Dedifferentiated amniotic fluid mesenchymal stem cell (primary cell): ENCODE results near the gene USHBP1.
"Not testable (repeated sequence)": the region's sequence is repeated elsewhere in the genome, so short reads cannot be mapped to it uniquely, and the experiment has no call there.

Experiments
- DNase-seq: peaks from one replicate; pipeline ENCODE4 v3.0.0-alpha.2; 2016; ENCODE audit errors: extremely low spot score

USHBP1 gene

GRCh38 chr19:17296273-17296672 lies 31.7 kb upstream of the USHBP1 start:
- DNase-seq = no peak

GRCh38 chr19:17295551-17295950 lies 31.0 kb upstream of the USHBP1 start:
- not testable (repeated sequence) for DNase-seq

- DNase-seq = no peak
Observed at GRCh38 chr19:17294051-17294891, 29.7 kb upstream of the USHBP1 start.

GRCh38 chr19:17293605-17294004 lies 29.1 kb upstream of the USHBP1 start:
- DNase-seq = no peak

- DNase-seq = peak; percentile 80
Observed at GRCh38 chr19:17292301-17293074, 27.9 kb upstream of the USHBP1 start.

- DNase-seq = no peak
Observed at GRCh38 chr19:17289489-17289888, 24.9 kb upstream of the USHBP1 start.

- no peak for DNase-seq
Observed at GRCh38 chr19:17286752-17287151, 22.2 kb upstream of the USHBP1 start.

GRCh38 chr19:17286263-17286662 lies 21.7 kb upstream of the USHBP1 start:
- no peak for DNase-seq

GRCh38 chr19:17285415-17286135 lies 21.0 kb upstream of the USHBP1 start:
- DNase-seq = no peak

GRCh38 chr19:17283504-17283996 lies 19.0 kb upstream of the USHBP1 start:
- no peak for DNase-seq

- peak; percentile 54 for DNase-seq
Observed at GRCh38 chr19:17282488-17283125, 18.1 kb upstream of the USHBP1 start.

- no peak for DNase-seq
Observed at GRCh38 chr19:17281391-17282304, 17.1 kb upstream of the USHBP1 start, which contains the start of gene ANKLE1. ANKLE1 (plus strand) TSS chr19:17281901; CDS start chr19:17281921, 20 bp downstream.

GRCh38 chr19:17279436-17279835 lies 14.9 kb upstream of the USHBP1 start:
- no peak for DNase-seq

- no peak for DNase-seq
Observed at GRCh38 chr19:17275441-17276175, 11.1 kb upstream of the USHBP1 start.

- not testable (repeated sequence) for DNase-seq
Observed at GRCh38 chr19:17274892-17275291, 10.3 kb upstream of the USHBP1 start.

- DNase-seq = no peak
Observed at GRCh38 chr19:17268754-17269153, 4.2 kb upstream of the USHBP1 start.

GRCh38 chr19:17266975-17267788 lies 2.6 kb upstream of the USHBP1 start, which contains the start of gene BABAM1:
BABAM1 (plus strand) TSS chr19:17267443; CDS start chr19:17268807, 1,364 bp downstream.
- peak; percentile 99 for DNase-seq

- no peak for DNase-seq
Observed at GRCh38 chr19:17266589-17266974, 2.0 kb upstream of the USHBP1 start.

GRCh38 chr19:17266026-17266425 lies 1.5 kb upstream of the USHBP1 start:
- DNase-seq = no peak
